ENCODE data around the gene UTS2B.

Gene UTS2B

DNA sequence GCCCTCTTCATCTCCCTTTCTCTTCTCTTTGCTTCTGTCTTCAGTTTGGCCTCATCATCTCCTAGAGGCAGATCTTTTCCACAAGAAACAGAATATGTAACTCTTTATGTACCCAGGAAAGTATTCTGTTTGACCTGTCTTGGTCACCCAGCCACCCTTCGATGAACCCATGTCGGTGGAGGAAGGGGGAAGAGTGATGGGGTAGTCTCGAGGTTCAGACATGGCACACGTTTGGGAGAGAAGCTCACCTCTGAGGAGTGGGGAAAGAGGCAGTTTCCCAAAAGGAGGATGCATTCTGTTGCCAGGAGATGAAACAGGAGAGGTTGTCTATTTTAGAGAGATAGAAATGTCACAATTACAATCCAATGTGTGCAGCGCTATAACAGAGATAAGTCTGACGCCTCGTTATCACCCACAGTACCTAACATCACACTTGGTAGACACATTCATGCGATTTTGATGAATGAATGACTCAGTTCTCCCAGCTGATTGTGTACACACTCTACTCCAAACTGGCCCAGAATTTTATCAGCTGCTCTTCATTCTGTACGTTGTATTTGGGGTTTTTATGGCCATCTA, 1.9 kb downstream of the UTS2B start:
- no peak for DNase-seq (ENCODE audit: low spot score)
- Histone ChIP-seq H3K4me3 (peak overlapping the region; percentile 97), H3K27ac (peak overlapping the region; percentile 97)
- TF ChIP-seq, protein P1, sequence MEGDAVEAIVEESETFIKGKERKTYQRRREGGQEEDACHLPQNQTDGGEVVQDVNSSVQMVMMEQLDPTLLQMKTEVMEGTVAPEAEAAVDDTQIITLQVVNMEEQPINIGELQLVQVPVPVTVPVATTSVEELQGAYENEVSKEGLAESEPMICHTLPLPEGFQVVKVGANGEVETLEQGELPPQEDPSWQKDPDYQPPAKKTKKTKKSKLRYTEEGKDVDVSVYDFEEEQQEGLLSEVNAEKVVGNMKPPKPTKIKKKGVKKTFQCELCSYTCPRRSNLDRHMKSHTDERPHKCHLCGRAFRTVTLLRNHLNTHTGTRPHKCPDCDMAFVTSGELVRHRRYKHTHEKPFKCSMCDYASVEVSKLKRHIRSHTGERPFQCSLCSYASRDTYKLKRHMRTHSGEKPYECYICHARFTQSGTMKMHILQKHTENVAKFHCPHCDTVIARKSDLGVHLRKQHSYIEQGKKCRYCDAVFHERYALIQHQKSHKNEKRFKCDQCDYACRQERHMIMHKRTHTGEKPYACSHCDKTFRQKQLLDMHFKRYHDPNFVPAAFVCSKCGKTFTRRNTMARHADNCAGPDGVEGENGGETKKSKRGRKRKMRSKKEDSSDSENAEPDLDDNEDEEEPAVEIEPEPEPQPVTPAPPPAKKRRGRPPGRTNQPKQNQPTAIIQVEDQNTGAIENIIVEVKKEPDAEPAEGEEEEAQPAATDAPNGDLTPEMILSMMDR (IDR thresholded peaks at IDR 0.05) = no peak

DNA sequence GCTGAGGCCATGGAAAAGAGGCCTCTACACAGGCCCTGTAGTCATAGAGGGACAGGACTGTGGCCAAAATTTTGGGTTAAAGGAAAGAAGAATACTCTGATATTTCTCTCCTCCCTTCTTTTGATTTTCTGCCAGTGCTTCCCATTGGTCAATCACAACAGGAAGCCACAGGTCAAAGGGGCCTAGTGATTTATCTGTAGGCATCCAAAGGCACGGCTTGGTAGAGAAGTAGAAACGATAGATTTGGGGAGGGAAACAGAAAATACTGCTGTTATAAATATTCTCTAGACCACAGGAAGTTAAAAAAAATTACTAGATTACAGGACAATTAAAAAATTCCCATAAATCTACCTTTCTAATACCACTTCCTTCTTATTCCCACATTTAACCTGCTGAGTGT, 2.8 kb downstream of the UTS2B start:
- H3K27ac ChIP-seq = no peak overlapping the region
- TF ChIP-seq, protein P1 (IDR thresholded peaks at IDR 0.05) = no peak
- H3K4me3 ChIP-seq = no peak overlapping the region
- no peak for DNase-seq (ENCODE audit: low spot score)

GRCh38 chr3:191324936-191325335, 5.4 kb downstream of the UTS2B start:
- Histone ChIP-seq H3K27ac (no peak overlapping the region), H3K4me3 (no peak overlapping the region)
- no peak for DNase-seq (ENCODE audit: low spot score)
- TF ChIP-seq, protein P1 (IDR thresholded peaks at IDR 0.05) = no peak

DNA sequence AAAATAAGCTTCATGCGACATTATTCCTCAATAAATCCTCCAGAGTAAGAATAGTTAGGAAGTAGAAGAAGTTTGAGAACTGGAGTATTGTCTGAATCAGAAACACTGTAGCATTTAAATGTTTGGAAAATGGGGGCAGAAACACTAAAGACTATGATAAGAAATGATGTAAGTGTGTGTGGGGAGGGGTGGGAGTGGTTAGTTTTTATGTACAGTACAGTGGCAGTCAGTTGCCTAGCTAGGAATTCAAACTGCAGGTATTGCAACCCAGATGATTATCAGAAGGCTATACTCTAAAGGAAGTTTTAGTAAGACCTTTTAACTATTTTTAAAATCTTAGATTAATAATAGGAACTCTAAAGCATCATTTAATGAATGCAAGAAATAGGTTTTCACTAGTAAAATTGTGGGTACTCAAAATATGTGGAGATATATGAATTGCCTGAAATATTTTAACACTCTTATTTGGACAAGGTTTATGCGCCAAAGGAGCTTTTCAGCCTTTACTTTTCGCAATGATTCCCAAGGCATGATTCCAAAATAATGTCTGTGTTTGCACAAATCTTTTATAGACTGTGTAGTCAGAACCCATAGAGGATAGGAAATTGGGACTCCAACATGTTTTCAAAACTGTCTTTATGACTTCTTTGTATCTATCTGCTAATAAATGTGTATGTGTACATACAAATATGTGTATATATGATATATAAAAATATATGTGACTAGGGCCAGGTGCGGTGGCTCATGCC, 9.1 kb downstream of the UTS2B start:
- H3K27ac ChIP-seq = no peak overlapping the region
- no peak for DNase-seq (ENCODE audit: low spot score)
- TF ChIP-seq, protein P1 (IDR thresholded peaks at IDR 0.05) = no peak
- H3K4me3 ChIP-seq = no peak overlapping the region

- Histone ChIP-seq H3K27ac (no peak overlapping the region), H3K4me3 (no peak overlapping the region)
- DNase-seq (ENCODE audit: low spot score) = no peak
- TF ChIP-seq, protein P1 (IDR thresholded peaks at IDR 0.05) = no peak
These were observed 10.0 kb downstream of the UTS2B start for GRCh38 chr3:191320316-191320715.

DNA sequence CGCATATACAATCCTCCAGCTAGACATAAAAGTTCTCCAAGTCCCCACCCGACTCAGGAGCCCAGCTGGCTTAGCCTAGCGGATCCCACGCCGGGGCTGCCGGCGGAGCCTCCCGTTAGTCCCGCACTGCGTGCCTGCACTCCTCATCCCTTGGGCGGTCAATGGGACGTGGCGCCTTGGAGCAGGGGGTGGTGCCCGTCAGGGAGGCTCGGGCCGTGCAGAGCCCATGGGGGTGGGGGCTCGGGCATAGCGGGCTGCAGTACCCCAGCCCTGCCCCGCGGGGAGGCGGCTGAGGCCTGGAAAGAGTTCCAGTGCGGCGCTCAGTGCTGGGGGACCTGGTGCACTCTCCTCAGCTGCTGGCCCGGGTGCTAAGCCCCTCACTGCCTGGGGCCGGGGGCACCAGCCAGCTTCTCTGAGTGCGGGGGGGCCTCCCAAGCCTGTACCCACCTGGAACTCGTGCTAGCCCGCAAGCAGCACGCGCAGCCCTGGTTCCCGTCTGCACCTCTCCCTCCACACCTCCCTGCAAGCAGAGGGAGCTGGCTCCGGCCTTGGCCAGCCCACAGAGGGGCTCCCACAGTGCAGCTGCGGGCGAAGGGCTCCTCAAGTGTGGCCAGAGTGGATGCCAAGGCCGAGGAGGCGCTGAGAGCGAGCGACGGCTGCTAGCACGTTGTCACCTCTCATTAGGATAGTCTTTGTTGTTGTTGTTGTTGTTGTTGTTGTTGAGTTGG, 13.3 kb downstream of the UTS2B start:
- no peak overlapping the region for H3K4me3 ChIP-seq
- no peak overlapping the region for H3K27ac ChIP-seq
- TF ChIP-seq, protein P1 (IDR thresholded peaks at IDR 0.05) = no peak
- DNase-seq (ENCODE audit: low spot score) = no peak
